Mammary epithelial cell (primary cell): Measurements from ENCODE around the gene GPR132.

Experiments
- CTCF ChIP-seq, 2 donors: IDR thresholded peaks in 1 of 2; conservative IDR thresholded peaks in 1 of 2; 2 replicates each; pipeline ENCODE4 v1.5.1; 2011 to 2012; ENCODE audit warnings: inconsistent platforms in 2 of 2, low read length in 2 of 2, mild to moderate bottlenecking in 2 of 2, control low read depth in 1 of 2, low read depth in 1 of 2; ENCODE audit not compliant: insufficient read depth in 1 of 2; ENCODE audit errors: extremely low read depth in 1 of 2
- EZH2 ChIP-seq: IDR thresholded peaks from 2 replicates; pipeline ENCODE4 v1.6.1; 2012; ENCODE audit warnings: low read length, inconsistent platforms, borderline replicate concordance

DNA sequence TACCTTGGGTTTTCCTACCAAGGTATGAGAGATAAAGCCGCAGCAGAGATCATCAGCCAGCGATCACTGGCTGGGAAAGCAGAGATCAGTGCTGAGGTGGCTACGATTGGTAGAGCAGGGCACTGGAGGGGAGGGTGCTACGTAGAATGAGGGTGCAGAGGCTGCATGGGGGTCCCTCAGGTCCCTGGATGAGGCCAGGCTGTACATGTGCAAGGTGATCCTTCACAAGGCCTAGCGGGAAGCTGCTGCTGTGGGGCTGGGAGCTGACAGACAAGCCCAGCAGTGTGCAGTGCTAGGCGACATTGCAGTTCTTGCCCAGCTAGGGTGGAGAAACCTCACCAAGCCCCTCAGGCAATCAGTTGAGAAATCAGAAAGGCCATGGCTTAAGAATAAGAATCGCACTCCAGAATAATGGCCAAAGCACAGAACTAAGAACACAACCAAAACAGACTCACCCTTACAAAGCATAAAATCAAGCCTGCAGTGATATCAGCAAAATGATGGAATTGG, 37.2 kb upstream of the GPR132 start:
- TF ChIP-seq CTCF (conservative IDR thresholded peaks at IDR 0.05 in 1 of 2, IDR thresholded peaks at IDR 0.05 in 1 of 2; ENCODE audit: extremely low read depth in 1 of 2, insufficient read depth in 1 of 2, low read depth in 1 of 2, low read length in 2 of 2) (no peak), EZH2 (no peak)
